Small intestine (tissue), 7 donors: Measurements from ENCODE around the gene FAM3B. TPM values are rescaled to one million over a fixed set of nuclear protein-coding genes. Genes with fewer than 3 reads are reported as not detected.

Source experiments
- DNase-seq, 2 donors: peaks; one replicate each; pipeline versions ENCODE4 v3.0.0 to v3.0.0-alpha.2; 2013
- FAIRE-seq: peaks from 2 replicates; lab custom pipeline; 2012; peaks lifted over from hg19 to GRCh38; lab: Jason Lieb, UNC
- H3K27ac ChIP-seq, 3 donors: one replicate each; pipeline ENCODE4 v1.5.1; 2013; ENCODE audit warnings: low read length in 2 of 3, mild to moderate bottlenecking in 2 of 3, control low read depth in 1 of 3, inconsistent platforms in 1 of 3, low read depth in 1 of 3, moderate library complexity in 1 of 3
- H3K27me3 ChIP-seq, 3 donors: one replicate each; pipeline ENCODE4 v1.6.1; 2013; ENCODE audit warnings: low read length in 3 of 3, inconsistent platforms in 1 of 3; ENCODE audit not compliant: control insufficient read depth in 3 of 3, insufficient read depth in 3 of 3
- H3K36me3 ChIP-seq, 3 donors: one replicate each; pipeline ENCODE4 v1.6.1; 2013; ENCODE audit warnings: low read length in 3 of 3, inconsistent platforms in 1 of 3, low read depth in 1 of 3, mild to moderate bottlenecking in 1 of 3, moderate library complexity in 1 of 3; ENCODE audit not compliant: control insufficient read depth in 3 of 3, insufficient read depth in 2 of 3
- H3K4me1 ChIP-seq, 3 donors: one replicate each; pipeline ENCODE4 v1.6.1; 2013; ENCODE audit warnings: low read length in 2 of 3, inconsistent platforms in 1 of 3, low read depth in 1 of 3, mild to moderate bottlenecking in 1 of 3, moderate library complexity in 1 of 3; ENCODE audit not compliant: control insufficient read depth in 3 of 3, insufficient read depth in 2 of 3
- H3K4me3 ChIP-seq, 3 donors: one replicate each; pipeline ENCODE4 v1.5.1; 2013; ENCODE audit warnings: low read length in 3 of 3, control low read depth in 1 of 3, inconsistent platforms in 1 of 3, low read depth in 1 of 3, mild to moderate bottlenecking in 1 of 3, moderate library complexity in 1 of 3
- H3K9me3 ChIP-seq, 2 donors: one replicate each; pipeline ENCODE4 v1.6.1; 2013; ENCODE audit warnings: low read depth in 1 of 2, low read length in 1 of 2; ENCODE audit not compliant: control insufficient read depth in 2 of 2, insufficient read depth in 1 of 2
- WGBS, 3 donors: extraction: QIAGEN DNeasy Blood & Tissue Kit; methylation state at CpG; one replicate each; pipeline ENCODE4 v1.1.7; 2013; 5-methylcytosine and 5-hydroxymethylcytosine counted together
- polyA plus RNA-seq, 4 donors: library from polyadenylated mRNA; stranded (reverse) in 3 of 4; unstranded in 1 of 4; fragments of 200-250 nt in 3 of 4; fragments of 120-200 nt in 1 of 4; gene quantifications; one replicate each; pipeline versions ENCODE4 v1.2.1 to v1.2.3, GENCODE V29; 2013
- donor health status: healthy with polysubstance abuse.
- donor health status: control.
- donor health status: control.
- donor health status: Bipolar disorder and iron deficiency.
- donor health status: healthy.

FAM3B gene
- polyA plus RNA-seq, 4 donors, result 35.8 to 379 (median 229) TPM

DNA sequence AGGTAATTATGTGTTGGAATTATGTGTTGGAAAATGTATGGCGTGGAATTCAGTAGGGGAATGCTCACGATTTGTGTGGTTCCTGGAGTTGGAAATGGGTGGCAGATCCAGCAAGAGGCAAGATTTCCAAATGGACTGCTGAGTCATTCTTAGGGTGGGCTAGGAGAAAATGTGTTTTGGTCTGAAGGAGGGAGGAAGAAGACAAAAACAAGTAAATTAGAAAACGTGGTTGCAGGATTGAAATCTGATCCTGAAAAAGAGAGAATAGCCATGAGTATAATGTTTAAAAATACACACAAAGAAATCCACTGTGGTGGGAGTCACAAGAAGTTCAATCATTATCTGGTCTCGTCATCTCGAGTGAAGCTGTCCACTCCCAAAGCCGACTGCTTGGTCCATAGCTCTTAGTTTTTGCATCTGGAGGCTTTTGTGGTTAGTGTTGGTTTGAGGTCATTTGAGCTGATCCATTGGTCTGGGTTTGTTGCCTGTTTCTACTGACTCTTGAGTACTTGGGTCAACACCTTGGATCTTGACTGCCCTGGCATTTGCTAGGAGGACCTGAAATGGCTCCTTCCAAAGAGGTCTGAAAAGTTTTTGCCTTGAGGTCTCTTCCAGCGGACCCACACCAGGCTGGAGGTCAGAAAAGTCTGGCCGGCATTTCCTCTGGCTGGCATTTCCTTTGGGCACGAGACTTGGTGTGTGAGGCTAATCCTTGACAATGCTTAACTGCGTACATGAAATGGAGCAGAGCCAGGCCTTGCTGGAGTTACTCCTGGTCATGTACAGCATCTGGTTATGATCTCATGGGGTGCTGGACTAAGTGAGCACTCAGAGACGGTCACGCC lies 54.5 kb downstream of the FAM3B start:
- Histone ChIP-seq H3K36me3 (no peaks in the 10 kb centered on the region), H3K27me3 (no peaks in the 10 kb centered on the region), H3K9me3 (no peaks in the 10 kb centered on the region), H3K27ac (no peak overlapping the region), H3K4me1 (peaks cover 2 to 23% (median 19%) of the 10 kb centered on the region in 3 donors), H3K4me3 (no peak overlapping the region)
- 84 to 87% (median 85%) methylated on average over 12 of the region's 12 CpGs for WGBS, 3 donors
- DNase-seq (no peak), FAIRE-seq (no peak)

DNA sequence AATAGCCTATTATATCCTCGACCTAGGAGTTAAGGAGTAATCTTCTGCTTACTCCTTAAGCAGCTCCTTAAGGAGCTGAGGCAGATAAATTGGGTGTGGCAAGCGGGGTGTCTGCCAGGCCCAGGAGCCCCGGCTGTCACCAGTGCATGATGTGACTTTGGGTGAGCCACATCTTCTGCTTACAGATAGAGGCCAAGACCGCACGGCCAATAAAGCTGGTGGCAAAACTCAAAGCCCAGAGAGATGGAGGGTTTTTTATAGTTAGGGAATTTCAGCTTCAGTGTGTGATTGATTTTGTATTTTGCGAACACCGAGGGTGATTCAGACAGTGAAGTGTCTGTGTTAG lies 55.1 kb downstream of the FAM3B start:
- WGBS, 3 donors, result 83 to 89% (median 86%) methylated on average over 7 of the region's 7 CpGs
- no peak for FAIRE-seq
- no peak for DNase-seq
- Histone ChIP-seq H3K36me3 (no peaks in the 10 kb centered on the region), H3K4me3 (no peak overlapping the region), H3K4me1 (peaks cover 2 to 23% (median 19%) of the 10 kb centered on the region in 3 donors), H3K27ac (no peak overlapping the region), H3K27me3 (no peaks in the 10 kb centered on the region), H3K9me3 (no peaks in the 10 kb centered on the region)

DNA sequence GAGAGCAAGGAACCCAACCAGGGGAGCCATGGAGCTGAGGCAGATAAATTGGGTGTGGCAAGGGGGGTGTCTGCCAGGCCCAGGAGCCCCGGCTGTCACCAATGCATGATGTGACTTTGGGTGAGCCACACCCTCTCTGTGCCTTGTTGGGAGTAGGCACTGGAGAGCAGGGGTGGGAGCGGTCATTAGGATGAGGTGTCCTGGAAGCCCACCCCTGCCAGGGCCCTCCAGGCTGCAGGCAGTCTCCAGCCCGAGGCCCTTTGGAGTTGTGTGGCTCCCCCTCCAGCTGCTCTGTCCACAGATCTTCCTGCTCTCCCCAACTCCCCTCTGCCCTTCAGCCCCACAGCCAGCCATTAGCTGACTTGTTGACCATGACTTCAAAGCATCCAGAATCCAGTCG lies 56.7 kb downstream of the FAM3B start:
- Histone ChIP-seq H3K36me3 (no peaks in the 10 kb centered on the region), H3K4me1 (peaks cover 0 to 14% (median 9%) of the 10 kb centered on the region in 3 donors), H3K27me3 (no peaks in the 10 kb centered on the region), H3K9me3 (no peaks in the 10 kb centered on the region), H3K4me3 (no peak overlapping the region), H3K27ac (no peak overlapping the region)
- no peak for FAIRE-seq
- 67 to 77% (median 72%) methylated on average over 4 of the region's 4 CpGs for WGBS, 3 donors
- DNase-seq, result no peak

DNA sequence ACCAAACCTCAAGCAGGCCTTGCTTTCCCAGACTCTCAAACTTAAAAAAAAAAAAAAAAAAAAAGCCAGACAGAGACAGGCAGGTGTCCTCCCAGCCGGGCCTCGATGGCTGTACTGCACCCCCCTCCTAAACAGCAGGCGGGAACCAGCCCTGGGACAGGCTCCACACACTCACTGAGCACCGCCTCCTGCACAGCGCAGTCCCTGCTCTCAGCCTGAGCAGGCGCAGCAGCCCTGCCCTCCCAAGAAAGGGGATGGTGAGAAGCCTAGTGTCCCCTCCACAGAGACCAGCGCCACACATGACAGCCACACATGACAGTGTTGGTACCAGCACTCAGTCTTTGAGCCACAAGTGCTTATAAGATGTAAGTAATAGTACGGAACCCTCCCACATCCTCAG lies 57.2 kb downstream of the FAM3B start:
- 87 to 94% (median 91%) methylated on average over 8 of the region's 8 CpGs for WGBS, 3 donors
- Histone ChIP-seq H3K27me3 (no peaks in the 10 kb centered on the region), H3K4me3 (no peak overlapping the region), H3K36me3 (no peaks in the 10 kb centered on the region), H3K27ac (no peak overlapping the region), H3K4me1 (peaks cover 0 to 14% (median 8%) of the 10 kb centered on the region in 3 donors), H3K9me3 (no peaks in the 10 kb centered on the region)
- DNase-seq (no peak), FAIRE-seq (no peak)

DNA sequence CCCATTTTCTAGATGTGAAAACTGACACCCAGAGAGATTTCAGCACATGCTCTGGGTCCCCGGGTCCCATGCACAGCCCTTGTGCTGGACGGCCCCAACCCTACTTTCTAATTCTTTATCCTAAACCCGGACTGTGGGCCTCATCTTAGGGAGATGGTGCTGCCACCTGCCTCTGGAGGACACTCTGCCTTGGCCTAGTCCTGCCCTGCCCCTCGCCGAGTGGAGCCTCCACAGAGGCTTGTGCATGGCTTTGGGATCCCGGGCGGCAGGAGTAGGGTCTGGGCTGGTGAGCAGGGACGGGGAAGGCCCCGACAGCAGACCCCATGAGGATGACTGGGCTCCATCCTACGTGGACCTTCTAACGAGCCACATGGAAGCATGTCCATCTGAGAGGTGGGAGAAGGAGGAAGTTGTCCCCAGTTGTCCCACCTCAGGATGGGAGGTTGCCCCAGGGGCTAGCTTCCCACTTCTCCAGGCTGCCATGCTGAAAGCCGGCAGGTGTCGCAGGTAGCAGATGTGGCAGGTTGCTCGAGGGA lies 57.6 kb downstream of the FAM3B start:
- H3K4me1 ChIP-seq, result peaks cover 0 to 11% (median 3%) of the 10 kb centered on the region in 3 donors
- H3K36me3 ChIP-seq, result no peaks in the 10 kb centered on the region
- H3K9me3 ChIP-seq, result no peaks in the 10 kb centered on the region
- 86 to 95% (median 94%) methylated on average over 10 to 14 of the region's 14 CpGs for WGBS, 3 donors
- DNase-seq (no peak), FAIRE-seq (no peak)
- H3K27ac ChIP-seq, result no peak overlapping the region
- no peaks in the 10 kb centered on the region for H3K27me3 ChIP-seq
- no peak overlapping the region for H3K4me3 ChIP-seq

DNA sequence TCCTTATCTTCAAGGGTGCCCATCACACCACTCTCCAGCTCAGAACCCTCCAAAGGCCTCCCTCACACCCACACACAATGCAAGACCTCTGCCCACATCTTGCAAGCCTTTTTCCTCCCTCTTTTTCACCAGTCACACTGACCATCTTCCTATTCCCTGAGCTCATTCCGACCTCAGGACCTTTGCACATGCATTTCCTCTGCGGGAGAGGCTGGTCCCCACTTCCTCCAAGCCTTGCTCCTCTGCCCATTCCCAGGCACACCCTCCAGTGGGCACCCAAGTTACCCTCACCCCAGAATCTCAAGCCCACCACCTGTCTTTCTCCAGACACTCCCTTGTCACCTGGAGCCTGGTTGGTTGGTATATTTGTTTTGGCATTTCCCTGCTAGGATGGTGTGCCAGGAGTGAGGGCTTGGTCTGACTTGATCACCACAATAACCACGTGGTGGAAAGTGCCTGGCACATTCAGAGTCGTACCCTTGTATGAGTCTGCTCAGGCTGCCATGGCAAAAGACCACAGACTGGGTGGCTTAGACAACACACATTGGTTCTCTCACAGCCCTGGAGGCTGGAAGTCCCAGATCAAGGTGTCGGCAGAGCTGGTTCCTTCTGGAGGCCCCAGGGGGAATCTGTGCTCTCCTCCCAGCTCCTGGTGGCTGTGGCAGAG lies 58.4 kb downstream of the FAM3B start:
- Histone ChIP-seq H3K27ac (no peak overlapping the region), H3K4me3 (no peak overlapping the region), H3K4me1 (peaks cover 0 to 5% (median 0%) of the 10 kb centered on the region in 3 donors), H3K27me3 (no peaks in the 10 kb centered on the region), H3K9me3 (no peaks in the 10 kb centered on the region), H3K36me3 (no peaks in the 10 kb centered on the region)
- 70 to 78% (median 72%) methylated on average over 5 of the region's 5 CpGs for WGBS, 3 donors
- no peak for FAIRE-seq
- no peak for DNase-seq

DNA sequence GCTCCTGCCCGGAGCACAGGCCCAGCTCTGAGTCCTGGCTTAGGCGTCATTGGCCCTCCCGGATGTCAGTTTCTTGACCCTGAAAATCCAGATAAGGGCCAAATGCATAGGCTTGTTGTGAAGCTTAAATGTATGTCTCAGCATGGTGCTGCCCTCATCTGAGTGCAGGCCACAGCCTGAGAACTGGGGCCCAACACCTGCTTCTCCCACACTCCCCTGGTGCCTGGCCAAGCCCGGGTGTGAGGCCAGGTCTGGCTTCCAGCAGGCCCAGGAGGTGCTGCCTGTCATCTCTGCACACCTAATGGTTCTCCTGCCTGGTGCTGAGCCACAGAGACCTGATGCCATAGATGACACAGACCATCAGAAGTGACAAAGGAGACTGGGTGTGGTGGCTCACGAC lies 59.3 kb downstream of the FAM3B start:
- no peak overlapping the region for H3K27ac ChIP-seq
- FAIRE-seq, result no peak
- H3K4me3 ChIP-seq, result no peak overlapping the region

DNA sequence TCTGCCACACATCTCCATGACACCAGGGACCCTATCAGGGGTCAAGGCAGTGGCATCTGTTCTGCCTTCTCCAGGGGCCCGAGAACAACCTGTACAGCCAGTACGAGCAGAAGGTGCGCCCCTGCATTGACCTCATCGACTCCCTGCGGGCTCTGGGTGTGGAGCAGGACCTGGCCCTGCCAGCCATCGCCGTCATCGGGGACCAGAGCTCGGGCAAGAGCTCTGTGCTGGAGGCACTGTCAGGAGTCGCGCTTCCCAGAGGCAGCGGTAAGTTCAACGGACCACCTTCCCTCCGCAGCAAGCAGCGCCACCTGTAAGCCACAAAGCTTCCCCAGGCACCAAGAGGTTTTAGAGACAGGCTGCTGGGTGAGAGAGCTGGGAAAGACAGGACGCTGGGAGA lies 61.1 kb downstream of the FAM3B start:
- Histone ChIP-seq H3K4me1 (no peaks in the 10 kb centered on the region), H3K27ac (no peak overlapping the region), H3K27me3 (no peaks in the 10 kb centered on the region), H3K4me3 (no peak overlapping the region), H3K36me3 (no peaks in the 10 kb centered on the region), H3K9me3 (peaks cover 0 to 7% of the 10 kb centered on the region in 2 donors)
- no peak for DNase-seq
- no peak for FAIRE-seq
- WGBS, 3 donors, result 87 to 94% (median 90%) methylated on average over 16 of the region's 16 CpGs

More for the DNA sequence above, 59.3 kb downstream of the FAM3B start:
- 66 to 84% (median 82%) methylated on average over 5 of the region's 5 CpGs for WGBS, 3 donors
- H3K4me1 ChIP-seq, result peaks cover 0 to 5% (median 0%) of the 10 kb centered on the region in 3 donors
- H3K36me3 ChIP-seq, result no peaks in the 10 kb centered on the region
- DNase-seq, result no peak
- H3K27me3 ChIP-seq, result no peaks in the 10 kb centered on the region
- H3K9me3 ChIP-seq, result no peaks in the 10 kb centered on the region
